Upper lobe of left lung (tissue), 4 donors: ENCODE data around the gene ATPAF2.

Experiments
- POLR2A ChIP-seq, 4 donors: fragments of 450-650 bp; IDR thresholded peaks; one replicate each; pipeline ENCODE4 v1.5.1; 2016 to 2017; ENCODE audit warnings: antibody characterized with exemption in 4 of 4, mild to moderate bottlenecking in 2 of 4
- TF ChIP-seq, protein P1 (sequence below), 6 experiments: fragments of 450-650 bp in 4 of 6; fragments of 200-600 bp in 2 of 6; sonication (generic) in 2 of 6; IDR thresholded peaks; one replicate each; pipeline ENCODE4 v1.5.1; 2016 to 2019; ENCODE audit warnings: antibody characterized with exemption in 6 of 6

DNA sequence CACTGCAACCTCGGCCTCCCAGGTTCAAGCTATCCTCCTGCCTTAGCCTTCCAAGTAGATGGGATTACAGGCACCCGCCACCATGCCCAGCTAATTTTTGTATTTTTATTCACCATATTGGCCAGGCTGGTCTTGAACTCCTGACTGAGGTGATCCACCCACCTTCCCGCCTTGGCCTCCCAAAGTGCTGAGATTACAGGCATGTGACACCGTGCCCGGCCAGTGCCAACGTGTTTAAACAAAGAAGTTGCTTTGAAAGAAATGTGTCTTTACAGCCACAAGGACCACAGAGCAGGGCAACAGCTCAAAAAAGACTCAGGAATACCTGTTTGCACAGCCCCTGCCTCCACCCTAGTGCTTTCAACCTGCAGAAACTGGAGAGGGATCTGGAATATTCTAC is 25.0 kb downstream of the ATPAF2 start:
- TF ChIP-seq, protein P1, sequence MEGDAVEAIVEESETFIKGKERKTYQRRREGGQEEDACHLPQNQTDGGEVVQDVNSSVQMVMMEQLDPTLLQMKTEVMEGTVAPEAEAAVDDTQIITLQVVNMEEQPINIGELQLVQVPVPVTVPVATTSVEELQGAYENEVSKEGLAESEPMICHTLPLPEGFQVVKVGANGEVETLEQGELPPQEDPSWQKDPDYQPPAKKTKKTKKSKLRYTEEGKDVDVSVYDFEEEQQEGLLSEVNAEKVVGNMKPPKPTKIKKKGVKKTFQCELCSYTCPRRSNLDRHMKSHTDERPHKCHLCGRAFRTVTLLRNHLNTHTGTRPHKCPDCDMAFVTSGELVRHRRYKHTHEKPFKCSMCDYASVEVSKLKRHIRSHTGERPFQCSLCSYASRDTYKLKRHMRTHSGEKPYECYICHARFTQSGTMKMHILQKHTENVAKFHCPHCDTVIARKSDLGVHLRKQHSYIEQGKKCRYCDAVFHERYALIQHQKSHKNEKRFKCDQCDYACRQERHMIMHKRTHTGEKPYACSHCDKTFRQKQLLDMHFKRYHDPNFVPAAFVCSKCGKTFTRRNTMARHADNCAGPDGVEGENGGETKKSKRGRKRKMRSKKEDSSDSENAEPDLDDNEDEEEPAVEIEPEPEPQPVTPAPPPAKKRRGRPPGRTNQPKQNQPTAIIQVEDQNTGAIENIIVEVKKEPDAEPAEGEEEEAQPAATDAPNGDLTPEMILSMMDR (IDR thresholded peaks at IDR 0.05) = no peak
- no peak for TF ChIP-seq POLR2A (IDR thresholded peaks at IDR 0.05)
